ENCODE data around the gene PTCD2.
"Not testable (repeated sequence)": the region's sequence is repeated elsewhere in the genome, so short reads cannot be mapped to it uniquely, and the experiment has no call there.

Gene PTCD2

GRCh38 chr5:72319976-72320752 is at the start of gene PTCD2, which contains the start of gene MRPS27:
TSS of gene PTCD2 (plus strand) at chr5:72320373. CDS start at chr5:72320383, 10 bp downstream.
TSS of gene MRPS27 (minus strand) at chr5:72320240. CDS start at chr5:72320221, 19 bp downstream.
- DNase-seq: peak; percentile 91

DNA sequence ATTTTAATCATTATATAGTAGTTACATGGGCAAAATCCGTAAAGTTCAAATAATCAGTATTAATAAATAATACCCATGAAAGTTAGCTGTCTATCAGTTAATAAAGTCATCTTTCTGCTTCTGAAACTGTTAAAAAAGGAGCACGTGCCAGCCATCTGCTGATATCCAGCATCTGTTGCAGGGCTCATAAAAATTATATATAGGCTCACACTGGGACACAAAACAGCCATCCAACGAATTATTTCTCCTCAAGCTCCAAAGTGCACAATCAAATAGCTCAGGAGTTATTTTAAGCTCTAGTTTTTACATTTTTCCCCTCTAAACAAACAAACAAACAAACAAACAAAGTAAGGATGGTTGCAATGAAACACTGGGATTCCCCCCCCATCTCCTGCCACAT is 48.5 kb upstream of the PTCD2 start:
- no peak for DNase-seq

DNA sequence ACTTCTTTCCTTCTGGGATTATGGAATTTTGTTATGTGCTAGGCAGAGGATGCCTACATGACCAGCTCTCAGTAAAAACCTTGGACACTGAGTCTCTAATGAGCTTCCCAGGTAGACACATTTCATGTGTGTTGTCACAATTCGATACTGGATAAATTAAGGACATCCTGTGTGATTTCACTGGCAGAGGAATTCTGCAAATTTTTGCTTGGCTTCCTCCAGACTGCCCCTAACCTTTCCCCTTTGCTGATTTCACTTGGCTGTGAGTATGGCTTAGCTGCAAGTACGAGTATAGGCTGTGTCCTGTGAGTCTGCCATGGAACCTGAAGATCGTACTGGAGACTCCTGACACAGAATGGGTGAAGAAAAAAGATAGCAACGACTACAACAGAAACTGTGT is 47.8 kb upstream of the PTCD2 start:
- no peak for DNase-seq

DNA sequence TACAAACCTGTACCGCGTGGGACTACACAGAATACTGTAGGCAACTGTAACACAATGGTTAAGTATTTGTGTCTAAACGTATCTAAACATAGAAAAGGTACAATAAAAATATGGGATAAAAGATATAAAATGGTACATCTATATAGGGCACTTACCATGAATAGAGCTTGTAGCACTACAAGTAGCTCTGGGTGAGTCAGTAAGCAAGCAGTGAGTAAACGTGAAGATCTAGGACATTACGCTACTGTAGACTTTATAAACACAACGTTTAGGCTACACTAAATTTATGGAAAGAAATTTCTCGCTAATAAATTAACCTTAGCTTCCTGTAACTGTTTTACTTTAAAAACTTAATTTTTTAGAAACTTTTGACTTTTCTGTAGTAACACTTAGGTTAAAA is 46.6 kb upstream of the PTCD2 start:
- no peak for DNase-seq

GRCh38 chr5:72276219-72276752 is 43.9 kb upstream of the PTCD2 start:
- DNase-seq: no peak

- DNase-seq: no peak
These were observed 39.5 kb upstream of the PTCD2 start for GRCh38 chr5:72280581-72281069.

GRCh38 chr5:72281430-72281763 is 38.8 kb upstream of the PTCD2 start:
- no peak for DNase-seq

DNA sequence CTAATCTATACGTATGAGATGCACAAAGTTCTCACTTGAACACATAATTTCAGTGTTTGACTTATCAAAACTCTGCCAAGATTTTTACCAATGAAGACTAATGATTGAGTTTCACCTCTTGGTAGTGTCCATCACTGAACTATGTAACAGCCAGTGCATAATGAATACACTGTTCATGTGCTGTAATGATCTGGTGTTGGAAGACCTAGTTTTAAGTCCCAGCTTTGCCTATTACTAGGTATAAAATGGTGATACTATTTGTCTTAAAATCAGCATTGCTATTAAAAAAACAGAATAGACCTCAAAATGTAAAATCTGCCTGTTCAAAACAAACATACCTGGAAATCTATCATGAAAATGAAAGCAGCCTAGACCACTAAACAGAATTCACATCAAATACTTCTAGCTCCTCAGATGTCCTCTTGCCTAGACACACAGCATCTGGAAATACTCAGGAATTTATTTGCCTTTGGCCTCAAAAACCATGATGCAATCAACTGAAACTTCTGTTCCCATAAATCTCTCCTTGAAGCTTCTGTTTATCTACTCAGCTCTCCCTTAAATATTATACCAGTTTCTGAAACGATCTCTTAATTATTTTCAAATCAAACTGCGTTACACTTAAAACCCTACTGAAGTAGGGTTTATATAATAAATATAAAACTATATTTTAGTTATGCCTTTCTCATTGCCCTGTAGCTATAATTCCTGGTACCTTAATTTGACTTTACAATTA is 38.2 kb upstream of the PTCD2 start:
- DNase-seq: no peak

- DNase-seq: no peak
These were observed 37.3 kb upstream of the PTCD2 start for GRCh38 chr5:72282878-72283277.

GRCh38 chr5:72283358-72283757 is 36.8 kb upstream of the PTCD2 start:
- no peak for DNase-seq

- no peak for DNase-seq
These were observed 35.4 kb upstream of the PTCD2 start for GRCh38 chr5:72284559-72285423.

DNA sequence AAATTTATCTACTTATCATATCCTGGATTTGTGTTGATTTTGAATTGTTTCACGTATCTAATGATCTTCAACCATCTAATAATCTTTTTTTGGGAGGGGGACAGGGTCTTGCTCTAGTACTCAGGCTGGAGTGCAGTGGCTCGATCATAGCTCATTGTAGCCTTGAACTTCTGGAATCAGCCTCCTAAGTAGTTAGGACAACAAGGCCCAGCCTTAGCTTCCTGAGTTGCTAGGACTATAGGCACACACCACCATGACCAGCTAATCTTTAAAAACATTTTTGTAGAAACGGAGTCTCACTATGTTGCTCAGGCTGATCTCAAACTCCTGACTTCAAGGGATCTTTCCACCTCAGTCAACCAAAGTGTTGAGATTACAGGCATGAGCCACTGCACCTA is 34.8 kb upstream of the PTCD2 start:
- DNase-seq: no peak

DNA sequence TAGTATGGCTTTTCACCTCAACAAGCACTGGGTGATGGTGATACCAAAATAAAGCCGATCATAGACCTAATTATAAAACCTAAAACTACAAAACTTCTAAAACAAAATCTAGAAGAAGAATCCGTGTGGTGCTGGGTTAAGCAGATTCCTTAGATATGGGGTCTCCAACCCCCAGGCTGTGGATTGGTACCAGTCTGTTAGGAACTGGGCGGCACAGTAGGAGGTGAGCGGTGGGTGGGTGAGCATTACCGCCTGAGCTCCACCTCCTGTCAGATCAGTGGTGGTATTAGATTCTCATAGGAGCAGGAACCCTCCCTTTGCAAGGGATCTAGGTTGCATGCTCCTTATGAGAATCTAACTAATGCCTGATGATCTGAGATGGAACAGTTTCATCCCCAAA is 33.4 kb upstream of the PTCD2 start:
- no peak for DNase-seq

GRCh38 chr5:72288924-72289323 is 31.2 kb upstream of the PTCD2 start:
- peak; percentile 92 for DNase-seq

DNA sequence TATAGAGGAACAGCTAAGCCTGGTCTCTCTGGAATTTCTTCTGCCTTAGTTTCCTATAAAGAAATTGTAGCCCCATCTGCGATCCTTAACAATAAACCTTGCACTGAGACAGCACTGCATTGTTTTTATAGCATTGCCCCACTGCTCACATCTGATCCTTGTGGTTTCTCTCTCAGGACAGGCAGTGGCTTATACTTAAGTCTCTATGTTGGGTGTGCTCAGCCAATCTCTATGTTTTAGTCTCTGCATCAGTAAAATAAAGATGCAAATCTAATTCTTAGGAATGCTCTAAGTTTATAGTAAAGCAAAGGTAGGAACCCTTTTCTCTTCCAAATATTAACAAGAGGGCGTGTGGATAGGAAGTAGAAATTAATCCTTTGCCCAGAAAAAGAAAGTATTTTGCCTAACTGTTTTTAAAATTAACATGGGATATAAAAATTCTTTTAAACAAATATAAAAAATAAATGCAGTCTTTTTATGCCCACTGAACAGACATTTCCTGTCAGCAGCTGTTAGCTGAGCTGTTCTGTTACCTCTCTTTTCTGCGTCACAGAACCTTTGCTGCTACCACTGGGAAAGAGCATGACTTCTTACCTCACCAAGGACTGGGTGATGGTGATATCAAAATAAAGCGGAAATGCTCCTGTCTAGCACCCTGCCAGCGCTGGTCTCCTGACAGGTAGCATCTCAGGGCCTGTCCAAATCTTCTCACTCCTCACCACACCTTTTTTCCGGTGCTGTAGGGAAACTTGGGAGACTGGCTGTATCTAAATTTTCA is 29.6 kb upstream of the PTCD2 start:
- no peak for DNase-seq

DNA sequence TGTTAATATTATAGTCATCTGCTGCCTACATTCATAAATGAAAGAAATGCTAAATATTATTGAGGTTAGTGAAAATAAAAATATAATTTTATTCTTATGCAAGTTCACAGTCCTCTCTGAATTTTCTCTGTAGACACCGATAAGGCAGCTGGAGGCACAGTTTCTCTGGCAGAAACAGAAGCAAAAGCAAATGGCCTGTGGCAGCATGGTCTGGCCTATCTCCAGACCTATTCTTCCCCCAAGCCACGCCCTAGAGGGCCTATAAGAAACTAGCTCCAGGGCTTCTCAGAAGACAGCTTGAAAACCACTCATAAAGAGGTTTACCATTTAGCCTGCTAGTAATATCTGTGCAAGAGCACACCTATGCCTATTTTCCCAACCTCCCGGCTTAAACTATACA is 28.6 kb upstream of the PTCD2 start:
- no peak for DNase-seq

DNA sequence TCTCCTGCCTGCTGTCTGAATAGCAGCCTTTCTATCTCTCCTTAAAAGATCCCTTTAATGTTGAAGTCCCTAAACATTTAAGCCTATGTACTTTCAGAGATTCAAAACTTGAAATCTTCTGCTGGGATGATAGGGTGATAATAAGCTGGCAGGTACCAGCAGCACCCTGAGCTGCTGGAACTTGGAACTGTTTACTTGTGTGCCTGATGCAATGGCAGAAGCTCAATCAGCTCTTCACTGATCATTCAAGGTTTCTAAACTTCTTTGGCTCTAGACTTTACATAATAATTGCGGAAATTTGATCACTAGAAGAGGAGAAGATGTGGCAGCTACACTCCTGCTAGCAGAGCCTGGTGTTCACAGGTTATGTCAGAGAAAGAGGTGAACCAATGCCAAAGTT is 27.8 kb upstream of the PTCD2 start:
- no peak for DNase-seq

GRCh38 chr5:72293495-72294055 is 26.6 kb upstream of the PTCD2 start:
- DNase-seq: no peak

GRCh38 chr5:72294473-72294872 is 25.7 kb upstream of the PTCD2 start:
- no peak for DNase-seq

DNA sequence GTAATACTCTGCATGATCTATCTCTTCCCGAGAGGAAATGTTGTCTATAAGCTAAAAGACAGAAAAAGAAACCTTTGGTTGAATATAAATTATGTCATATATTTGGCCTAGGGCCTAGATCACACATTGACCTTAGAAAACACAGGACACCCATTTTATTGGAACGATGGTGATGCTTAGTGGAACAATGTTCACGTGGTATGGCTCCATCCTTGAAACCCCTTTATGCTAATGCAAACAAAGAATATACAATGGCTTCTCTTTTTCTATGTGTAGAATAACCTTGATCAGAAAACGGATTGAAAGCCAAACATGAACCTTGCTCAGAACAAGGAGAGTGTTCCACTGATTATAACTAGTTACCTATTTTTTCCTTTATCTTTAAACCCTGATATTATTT is 24.6 kb upstream of the PTCD2 start:
- DNase-seq: no peak

DNA sequence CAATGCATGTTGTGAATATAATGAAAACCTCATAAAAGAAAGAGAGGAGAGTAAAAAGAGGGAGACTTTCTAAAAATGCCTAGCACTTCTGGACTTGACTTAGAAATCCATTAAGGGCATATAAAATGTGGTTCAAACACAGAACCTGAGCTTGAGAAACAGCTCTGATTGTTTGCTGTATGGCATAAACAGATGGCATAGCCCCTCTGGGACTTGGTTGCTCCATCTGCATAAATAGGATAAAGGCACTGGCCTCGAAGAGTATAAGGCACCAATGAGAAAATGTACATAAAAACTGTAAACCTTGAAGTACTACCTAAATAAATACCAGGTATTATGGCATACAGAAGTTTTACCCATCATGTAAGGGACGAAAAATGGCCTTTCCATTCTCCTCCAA is 23.9 kb upstream of the PTCD2 start:
- DNase-seq: no peak

GRCh38 chr5:72298136-72298535 is 22.0 kb upstream of the PTCD2 start:
- not testable (repeated sequence) for DNase-seq

Data from NCI-H1105 (cell line).